ENCODE results near the gene LIPT1.
"Not testable (repeated sequence)": the region's sequence is repeated elsewhere in the genome, so short reads cannot be mapped to it uniquely, and the experiment has no call there.

Gene LIPT1

DNA sequence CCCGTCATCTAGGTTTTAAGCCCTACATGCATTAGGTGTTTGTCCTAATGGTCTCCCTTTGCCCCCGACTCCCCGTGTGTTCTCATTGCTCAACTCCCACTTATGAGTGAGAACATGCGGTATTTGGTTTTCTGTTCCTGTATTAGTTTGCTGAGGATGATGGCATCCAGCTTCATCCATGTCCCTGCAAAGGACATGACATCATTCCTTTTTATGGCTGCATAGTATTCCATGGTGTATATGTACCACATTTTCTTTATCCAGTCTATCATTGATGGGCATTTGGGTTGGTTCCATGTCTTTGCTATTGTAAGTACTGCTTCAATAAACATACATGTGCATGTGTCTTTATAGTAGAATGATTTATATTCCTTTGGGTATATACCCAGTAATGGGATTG is 37.6 kb downstream of the LIPT1 start:
- DNase-seq (ENCODE audit: low spot score); H3K27ac Mint-ChIP-seq: not testable (repeated sequence)
- peaks cover 47% of the 10 kb centered on the region for H3K36me3 Mint-ChIP-seq (ENCODE audit: low read depth)

GRCh38 chr2:99198103-99198841 is 43.5 kb downstream of the LIPT1 start:
- Mint-ChIP-seq H3K27me3 (ENCODE audit: low read depth) (no peaks in the 10 kb centered on the region), H3K9me3 (no peaks in the 10 kb centered on the region), H3K4me3 (no peak overlapping the region), H3K36me3 (ENCODE audit: low read depth) (peaks cover 21% of the 10 kb centered on the region), H3K4me1 (ENCODE audit: low read depth) (no peaks in the 10 kb centered on the region), H3K27ac (no peak overlapping the region)
- DNase-seq (ENCODE audit: low spot score): no peak

More for the DNA sequence above, 37.6 kb downstream of the LIPT1 start:
- H3K4me1 Mint-ChIP-seq (ENCODE audit: low read depth); H3K9me3 Mint-ChIP-seq; H3K4me3 Mint-ChIP-seq; H3K27me3 Mint-ChIP-seq (ENCODE audit: low read depth): not testable (repeated sequence)

- DNase-seq (ENCODE audit: low spot score): no peak
- no peaks in the 10 kb centered on the region for H3K27me3 Mint-ChIP-seq (ENCODE audit: low read depth)
- peaks cover 18% of the 10 kb centered on the region for H3K36me3 Mint-ChIP-seq (ENCODE audit: low read depth)
- no peak overlapping the region for H3K4me3 Mint-ChIP-seq
- H3K27ac Mint-ChIP-seq: no peak overlapping the region
- H3K9me3 Mint-ChIP-seq: no peaks in the 10 kb centered on the region
- H3K4me1 Mint-ChIP-seq (ENCODE audit: low read depth): no peaks in the 10 kb centered on the region
Observed at GRCh38 chr2:99200076-99200800, 45.5 kb downstream of the LIPT1 start.

- H3K36me3 Mint-ChIP-seq (ENCODE audit: low read depth): peaks cover 11% of the 10 kb centered on the region
- no peaks in the 10 kb centered on the region for H3K27me3 Mint-ChIP-seq (ENCODE audit: low read depth)
- no peak for DNase-seq (ENCODE audit: low spot score)
- peaks cover 11% of the 10 kb centered on the region for H3K9me3 Mint-ChIP-seq
- no peak overlapping the region for H3K27ac Mint-ChIP-seq
- no peaks in the 10 kb centered on the region for H3K4me1 Mint-ChIP-seq (ENCODE audit: low read depth)
- no peak overlapping the region for H3K4me3 Mint-ChIP-seq
Observed at GRCh38 chr2:99201959-99202678, 47.4 kb downstream of the LIPT1 start.

DNA sequence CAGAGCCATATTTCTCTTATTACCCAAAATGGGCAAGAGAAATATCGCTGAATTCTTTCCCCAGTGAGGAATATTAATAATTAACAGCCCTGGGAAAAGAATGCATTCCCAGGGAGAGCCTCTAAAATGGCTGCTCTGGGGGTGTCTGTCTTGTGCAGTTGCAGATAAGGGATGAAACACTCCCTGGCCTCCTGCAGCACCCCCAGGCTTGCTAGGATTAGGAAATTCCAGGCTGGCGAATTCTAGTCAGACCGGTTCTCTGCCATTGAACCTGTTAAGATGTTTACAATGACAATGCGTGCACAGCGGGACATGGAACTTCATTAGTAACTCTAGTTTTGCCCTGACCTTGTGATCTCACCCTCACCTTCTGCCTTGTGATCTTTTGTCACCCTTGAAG is 50.7 kb downstream of the LIPT1 start:
- no peak for DNase-seq (ENCODE audit: low spot score)
- H3K9me3 Mint-ChIP-seq: peaks cover 11% of the 10 kb centered on the region
- no peak overlapping the region for H3K4me3 Mint-ChIP-seq
- no peak overlapping the region for H3K27ac Mint-ChIP-seq
- peaks cover 10% of the 10 kb centered on the region for H3K36me3 Mint-ChIP-seq (ENCODE audit: low read depth)
- no peaks in the 10 kb centered on the region for H3K27me3 Mint-ChIP-seq (ENCODE audit: low read depth)
- peaks cover 5% of the 10 kb centered on the region for H3K4me1 Mint-ChIP-seq (ENCODE audit: low read depth)

All from T-helper 2 cell treated with Interferon-gamma antibody and Interleukin-4, amounts not matched to agents 5 μg/mL and 100 μg/mL, for 36 hours (primary cell).